Activated CD4-positive, CD25-positive, alpha-beta regulatory T cell treated with anti-CD3 and anti-CD28 coated beads, Interleukin-2, amount 50 U/mL, for 16 hours (primary cell): ENCODE measurements around the gene CFAP107.
"Not testable (repeated sequence)": the region's sequence is repeated elsewhere in the genome, so short reads cannot be mapped to it uniquely, and the experiment has no call there.

Experiments used
- DNase-seq: peaks from one replicate; pipeline ENCODE4 v3.0.0-alpha.2; 2020; ENCODE audit warnings: low read depth, low spot score

Gene CFAP107, protein sequence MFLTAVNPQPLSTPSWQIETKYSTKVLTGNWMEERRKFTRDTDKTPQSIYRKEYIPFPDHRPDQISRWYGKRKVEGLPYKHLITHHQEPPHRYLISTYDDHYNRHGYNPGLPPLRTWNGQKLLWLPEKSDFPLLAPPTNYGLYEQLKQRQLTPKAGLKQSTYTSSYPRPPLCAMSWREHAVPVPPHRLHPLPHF

DNA sequence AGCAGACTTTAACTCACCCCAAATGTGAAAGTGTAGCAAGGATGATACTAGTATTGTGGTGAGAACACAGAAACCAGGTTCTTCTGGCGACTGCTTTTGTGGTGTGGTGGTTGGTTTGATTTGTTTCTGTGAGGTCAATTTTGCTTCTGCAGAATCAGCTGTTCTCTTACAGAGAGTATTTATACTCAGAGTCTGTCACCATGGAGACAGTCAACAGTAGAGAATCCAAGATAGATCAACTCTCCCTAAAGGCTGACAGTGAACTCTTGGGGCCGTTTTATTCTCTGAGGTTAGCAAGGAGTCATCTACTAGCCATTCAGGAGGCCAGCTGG, at the start of gene CFAP107:
Gene CFAP107 (plus strand): TSS at position 209 of the 332 bp plus-strand sequence. CDS start 231 bp downstream, outside the sequence.
- DNase-seq = no peak

DNA sequence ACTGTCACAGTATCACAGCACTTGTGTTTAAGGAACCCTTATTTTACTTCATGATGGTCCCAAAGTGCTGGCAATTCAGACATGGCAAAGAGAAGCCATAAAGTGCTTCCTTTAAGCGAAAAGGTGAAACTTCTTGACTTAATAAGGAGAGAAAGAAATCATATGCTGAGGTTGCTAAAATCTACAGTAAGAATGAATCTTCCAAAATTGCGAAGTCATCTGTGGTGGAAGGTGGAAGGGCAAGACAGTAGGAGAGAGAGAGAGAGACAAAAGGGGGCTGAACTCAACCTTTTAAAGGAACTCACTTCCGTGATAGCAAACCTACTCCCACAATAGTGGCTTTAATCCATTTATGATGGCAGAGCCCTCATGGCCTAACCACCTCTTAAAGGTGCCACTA, 49.3 kb upstream of the CFAP107 start:
- DNase-seq = no peak

DNA sequence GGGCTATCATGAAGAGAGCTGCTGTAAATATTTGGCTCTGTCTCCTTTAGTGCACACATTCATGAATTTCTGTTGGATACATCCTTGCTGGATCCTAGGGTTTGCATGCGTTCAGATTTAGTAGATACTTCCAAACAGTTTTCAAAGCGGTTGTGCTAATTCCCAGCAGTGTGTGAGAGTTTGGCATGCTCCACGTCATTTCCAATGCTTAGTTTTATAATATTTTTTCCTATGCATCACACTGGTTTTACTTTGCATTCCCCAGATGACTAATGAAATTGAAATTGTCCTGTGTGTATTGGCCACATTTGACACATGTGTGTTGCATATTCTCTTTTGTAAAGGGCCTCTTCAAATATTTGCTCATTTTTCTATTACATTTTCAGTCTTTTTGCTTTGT, 48.6 kb upstream of the CFAP107 start:
- DNase-seq = no peak

DNA sequence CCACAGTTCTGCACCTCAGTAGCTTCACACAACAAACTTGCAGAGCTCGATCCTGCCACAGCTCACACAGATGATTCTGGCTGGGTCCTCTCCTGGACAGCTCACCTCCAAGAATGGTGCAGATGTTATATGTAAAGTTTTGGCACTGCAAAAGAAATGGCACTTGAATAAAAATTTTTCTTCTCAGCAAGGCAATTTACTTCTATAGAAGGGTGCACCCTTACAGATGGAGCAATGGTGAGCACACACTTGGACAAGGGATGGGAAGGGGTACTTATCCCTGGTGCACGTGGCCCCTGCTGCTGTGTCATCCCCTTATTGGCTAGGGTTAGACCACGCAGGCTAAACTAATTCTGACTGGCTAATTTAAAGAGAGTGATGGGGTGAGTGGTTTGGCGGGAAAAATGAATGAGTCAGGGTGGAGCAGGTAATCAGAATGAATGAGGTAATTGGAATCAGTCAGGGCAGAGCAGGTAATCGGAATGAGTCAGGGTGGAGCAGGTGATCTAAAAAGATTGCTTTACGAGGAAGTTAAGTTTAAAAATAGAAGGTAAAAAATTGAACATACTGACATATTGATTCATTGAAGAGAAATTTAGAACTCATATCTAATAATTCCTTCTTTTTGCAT, 42.1 kb upstream of the CFAP107 start:
- no peak for DNase-seq

DNA sequence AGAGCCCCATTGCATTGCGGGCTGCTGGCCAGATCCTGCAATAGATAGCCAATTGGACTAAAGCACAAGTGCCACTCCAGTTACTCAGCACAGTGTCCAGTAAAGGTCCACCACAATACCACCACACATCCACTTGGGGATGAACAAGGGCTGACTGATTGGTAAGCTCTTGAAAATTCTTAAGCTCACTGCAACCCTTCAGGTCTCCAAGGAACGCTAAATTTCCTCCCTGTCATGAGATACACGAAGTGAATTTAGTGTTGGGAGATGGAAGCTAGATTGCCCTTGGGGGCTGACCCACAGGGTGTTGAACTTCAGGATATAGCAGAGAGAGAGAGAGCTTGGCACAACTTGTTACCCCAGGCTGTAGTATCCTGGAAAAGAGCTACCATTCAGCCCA, 39.9 kb upstream of the CFAP107 start:
- DNase-seq = no peak

DNA sequence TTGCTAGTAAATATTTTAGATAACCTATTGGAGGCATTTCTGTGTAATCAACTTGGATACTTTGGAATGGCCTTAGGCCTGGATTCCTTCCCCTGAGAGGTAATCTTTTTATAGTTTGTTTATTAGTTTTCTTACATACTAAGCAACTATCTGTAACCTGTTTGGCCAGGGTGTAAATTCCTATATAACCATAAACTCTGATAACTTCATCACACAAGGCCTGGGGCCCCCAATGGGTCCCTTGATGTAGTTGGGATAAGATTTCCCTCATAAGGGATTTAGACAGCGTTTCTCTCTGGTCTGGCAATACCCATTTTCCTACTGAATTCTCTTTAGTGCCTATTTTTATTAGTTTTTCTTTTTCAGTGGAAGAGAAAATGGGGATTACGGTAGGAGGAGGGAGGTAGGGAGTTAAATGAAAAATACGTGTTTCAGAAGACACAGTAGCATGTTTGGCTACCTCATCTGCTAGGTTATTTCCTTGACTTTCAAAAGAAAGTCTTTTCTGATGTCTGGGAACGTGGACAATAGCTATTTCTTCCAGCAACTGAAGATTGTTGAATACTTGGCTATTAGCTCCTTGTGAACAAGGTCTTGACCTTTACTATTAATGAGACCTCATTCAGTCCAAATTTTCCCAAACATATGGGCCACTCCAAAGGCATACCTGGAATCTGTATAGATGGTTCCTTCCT, 37.5 kb upstream of the CFAP107 start:
- no peak for DNase-seq

DNA sequence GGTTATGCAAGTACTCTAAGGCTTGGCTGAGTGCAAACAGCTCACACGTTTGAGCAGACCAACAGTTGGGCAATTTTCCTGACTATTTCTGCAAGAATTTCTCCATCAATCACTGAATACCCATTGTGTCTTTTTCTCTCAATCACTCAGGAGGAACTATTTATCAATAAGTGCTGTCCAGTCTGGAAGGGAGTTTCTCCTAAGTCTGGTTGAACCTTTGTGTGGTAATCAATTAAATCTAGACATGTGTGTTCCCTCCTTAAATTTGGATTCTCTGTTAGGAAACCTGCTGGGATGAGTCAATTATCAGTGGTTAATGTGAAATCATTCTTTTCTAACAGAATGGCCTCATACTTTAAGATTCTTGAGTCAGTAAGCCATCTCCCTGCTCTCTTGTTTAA, 36.9 kb upstream of the CFAP107 start:
- DNase-seq = no peak

DNA sequence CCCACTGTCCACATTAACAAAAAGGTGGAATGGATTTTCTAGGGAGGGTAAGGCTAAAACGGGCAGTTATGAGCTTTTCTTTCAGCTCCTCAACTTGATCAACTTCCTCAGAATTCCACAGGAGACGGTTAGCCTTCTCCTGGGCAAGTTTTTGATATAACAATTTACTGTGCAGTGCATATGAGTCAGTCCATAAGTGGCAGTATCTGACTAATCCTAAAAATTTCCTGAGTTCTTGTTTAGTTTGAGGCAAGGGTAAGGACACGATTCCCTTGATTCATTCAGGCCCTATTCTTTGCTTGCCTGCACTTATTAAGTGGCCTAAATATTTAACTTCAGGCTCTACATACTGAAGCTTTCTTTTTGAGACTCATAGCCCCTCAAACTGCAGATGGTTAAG, 36.3 kb upstream of the CFAP107 start:
- no peak for DNase-seq

DNA sequence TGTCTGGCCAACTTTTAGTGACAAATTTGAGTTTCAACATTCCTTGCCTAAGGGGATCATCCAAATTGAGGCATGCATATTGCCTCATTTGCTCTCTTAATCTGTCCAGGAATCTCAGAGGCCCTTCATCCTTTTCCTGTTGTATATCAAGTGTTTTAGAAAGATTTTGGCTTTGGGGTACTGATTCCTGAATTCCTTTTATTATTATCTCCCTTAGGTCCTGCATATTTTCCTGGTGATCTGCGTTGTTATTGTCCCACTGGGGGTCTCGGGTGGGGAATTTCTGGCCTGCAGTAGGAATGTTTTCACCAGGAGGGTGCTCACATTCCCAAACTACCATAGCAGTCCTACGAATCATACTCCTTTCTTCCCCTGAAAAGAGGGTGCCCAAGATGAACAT, 34.5 kb upstream of the CFAP107 start:
- no peak for DNase-seq

DNA sequence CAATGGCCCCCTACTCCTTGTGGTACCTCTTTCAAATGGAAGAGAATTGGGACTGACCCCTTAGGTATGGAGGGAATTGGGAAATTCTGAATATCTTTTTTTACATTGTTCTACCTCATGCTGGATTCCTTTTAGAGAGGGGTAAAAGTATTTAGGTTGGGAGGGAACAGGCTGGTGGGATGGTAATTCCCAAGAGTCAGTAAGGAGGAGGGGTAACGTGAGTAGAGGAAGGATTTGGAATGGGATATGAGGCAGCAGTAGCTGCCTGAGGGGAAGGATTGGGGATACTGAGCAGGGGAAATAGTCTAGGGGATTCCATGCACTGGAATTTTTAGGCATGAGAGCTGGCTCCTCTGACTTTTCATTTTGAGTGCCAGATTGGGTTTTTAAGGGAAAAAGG, 33.9 kb upstream of the CFAP107 start:
- DNase-seq = no peak

DNA sequence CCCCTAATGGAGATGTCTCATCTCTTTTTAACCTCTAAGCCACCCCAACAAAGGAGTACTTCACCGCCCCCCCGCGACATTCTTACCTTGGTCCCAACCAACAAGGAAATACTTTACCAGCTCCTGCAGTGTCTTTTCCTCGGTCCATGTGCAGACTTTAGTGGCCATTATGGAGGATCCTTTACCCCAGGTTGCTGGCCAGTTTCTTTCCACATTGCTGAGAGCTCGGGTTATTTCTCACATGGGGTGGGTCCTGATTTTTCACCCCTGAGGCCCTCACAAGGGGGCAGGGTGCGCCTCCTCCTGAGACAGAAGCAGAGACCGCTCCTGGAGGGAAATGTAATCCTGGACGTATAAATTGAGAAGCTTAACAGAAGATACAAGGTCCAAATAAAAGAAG, 33.1 kb upstream of the CFAP107 start:
- no peak for DNase-seq

DNA sequence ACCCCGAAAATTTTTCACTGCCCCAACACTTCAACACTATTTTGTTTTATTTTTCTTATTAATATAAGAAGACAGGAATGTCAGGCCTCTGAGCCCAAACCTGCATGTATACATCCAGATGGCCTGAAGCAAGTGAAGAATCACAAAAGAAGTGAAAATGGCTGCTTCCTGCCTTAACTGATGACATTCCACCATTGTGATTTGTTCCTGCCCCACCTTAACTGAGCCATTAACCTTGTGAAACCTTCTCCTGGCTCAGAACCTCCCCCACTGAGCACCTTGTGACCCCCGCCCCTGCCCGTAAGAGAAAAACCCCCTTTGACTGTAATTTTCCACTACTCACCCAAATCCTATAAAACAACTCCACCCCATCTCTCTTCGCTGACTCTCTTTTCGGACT, 32.3 kb upstream of the CFAP107 start:
- DNase-seq = not testable (repeated sequence)

DNA sequence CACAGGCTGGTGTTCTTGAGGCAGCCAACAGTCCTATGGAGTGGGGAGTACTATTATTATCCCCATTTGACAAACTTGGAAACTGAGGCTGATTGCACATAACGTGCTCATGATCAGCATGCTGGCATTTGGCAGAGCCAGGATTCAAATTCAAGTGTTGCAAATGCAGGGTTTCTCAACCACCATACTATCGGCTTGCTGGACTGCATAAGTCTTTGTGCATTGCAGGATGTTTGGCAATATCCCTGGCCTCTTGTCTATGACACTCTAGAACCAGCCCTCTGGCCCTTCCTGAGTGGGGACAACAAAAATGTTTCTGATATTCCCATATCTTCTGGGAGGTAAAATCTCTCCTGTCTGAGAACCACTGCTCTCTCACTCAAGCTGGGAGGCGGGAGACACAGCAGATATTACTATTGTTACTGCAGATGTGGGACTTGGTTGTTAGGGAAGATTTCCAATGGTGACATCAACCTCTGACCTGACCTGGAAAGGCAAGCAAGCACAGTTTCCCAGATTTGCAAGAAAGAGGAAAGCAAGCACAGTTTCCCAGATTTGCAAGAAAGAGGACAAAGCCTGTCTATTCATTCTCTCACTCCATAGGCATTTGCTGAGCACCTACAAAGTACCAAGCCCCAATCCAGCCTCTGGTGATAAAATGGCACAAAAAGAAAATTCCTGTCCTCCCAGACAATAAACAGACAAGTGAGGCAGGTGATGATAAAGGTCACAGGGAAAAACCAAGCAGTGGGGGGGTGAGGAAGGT, 31.1 kb upstream of the CFAP107 start:
- no peak for DNase-seq

DNA sequence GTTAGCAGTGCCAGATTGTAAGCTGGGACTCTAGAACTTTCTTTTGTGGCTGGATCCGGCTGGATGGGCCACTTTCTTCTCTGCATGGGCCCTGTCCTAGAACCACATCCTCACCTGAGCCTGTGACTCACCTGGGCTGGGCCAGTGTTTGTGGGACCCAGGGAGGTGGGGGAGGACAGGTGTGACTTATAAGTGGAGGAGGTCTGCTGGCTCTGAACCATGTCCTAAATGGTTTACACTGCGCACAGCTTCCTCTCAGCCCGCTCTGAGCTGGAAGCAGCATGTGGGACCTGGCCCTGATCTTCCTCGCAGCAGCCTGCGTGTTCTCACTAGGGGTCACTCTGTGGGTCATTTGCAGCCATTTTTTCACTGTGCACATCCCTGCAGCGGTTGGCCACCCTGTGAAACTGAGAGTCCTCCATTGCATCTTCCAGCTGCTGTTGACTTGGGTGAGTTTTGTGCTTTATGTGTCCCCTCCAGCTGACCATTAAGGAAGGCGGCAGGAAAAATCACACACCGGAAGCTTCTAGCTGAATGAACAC, 30.0 kb upstream of the CFAP107 start, which contains the start of gene AADACL3:
Gene AADACL3 (plus strand): TSS at position 215 of the 542 bp plus-strand sequence. CDS start 67 bp downstream, at position 282.
- no peak for DNase-seq

DNA sequence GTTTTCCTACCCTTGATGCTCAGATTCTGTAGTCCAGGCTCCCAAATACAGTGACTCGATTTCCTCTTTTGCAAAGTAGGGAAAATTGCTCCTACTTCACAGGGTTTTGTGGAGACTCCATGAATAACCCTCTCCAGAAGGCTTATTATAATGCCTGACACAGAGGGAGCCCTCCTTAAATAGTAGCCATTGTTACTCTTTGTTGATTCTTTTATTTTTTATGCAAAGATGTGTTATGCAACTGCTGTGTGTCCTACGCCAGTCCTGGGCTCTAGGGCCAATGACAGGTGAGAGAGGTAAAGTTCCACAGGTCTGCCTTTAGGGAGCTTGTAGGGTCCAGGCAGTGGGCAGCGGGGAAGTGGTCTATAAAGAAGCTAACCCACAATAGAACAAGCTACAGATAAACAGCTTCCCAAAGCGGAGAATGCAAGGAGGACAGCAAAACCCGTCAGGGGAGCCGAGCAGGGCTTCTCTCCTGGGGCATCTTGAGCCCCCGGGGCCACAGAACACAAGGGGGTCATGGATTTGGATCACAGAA, 28.6 kb upstream of the CFAP107 start:
- no peak for DNase-seq

DNA sequence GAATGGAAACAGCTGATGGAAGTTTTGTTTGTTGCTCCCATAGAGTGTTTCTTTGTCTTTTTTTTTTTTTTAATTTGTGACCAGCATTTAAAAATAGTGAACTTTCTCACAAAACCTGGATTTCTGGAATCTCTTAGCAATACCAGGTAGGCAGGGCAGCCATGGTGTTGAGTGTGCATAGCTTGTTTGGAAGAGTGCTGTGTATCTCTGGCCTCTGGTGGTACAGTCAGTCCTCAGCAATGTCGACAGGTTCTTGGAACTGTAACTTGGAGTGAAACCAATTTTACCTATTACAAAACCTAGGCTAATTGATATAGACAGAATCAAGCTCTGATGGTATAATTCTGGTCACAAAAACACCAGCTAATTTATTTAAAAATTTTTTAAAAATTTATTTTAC, 23.4 kb upstream of the CFAP107 start:
- DNase-seq = no peak

DNA sequence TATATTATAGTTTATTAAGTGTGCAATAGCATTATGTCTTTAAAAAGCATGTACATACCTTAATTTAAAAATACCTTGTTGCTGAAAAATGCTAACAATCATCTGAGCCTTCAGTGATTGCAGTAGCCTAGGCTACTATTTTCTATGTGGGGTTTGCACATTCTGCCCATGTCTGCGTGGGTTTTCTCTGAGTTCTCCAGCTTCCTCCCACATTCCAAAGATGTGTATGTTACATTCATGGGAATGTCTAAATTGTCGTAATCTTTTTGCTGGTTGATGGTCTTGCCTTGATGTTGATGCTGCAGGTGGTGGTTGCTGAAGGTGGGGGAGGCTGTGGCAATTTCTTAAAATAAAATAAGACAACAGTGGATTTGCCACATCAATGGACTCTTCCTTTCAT, 17.6 kb upstream of the CFAP107 start:
- DNase-seq = no peak

DNA sequence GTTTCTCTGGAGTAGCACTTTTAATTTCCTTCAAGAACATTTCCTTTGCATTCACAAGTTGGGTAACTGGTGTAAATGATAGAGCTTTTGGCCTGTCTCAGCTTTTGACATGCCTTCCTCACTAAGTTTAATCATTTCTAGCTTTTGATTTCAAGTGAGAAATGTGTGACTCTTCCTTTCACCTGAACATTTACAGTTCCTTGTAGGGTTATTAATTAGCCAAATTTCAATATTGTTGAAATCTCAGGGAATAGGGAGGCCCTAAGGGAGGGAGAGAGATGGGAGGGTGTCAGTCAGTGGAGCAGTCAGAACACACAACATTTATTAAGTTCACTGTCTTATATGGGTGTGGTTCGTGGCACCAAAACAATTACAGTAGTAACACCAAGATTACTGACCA, 15.8 kb upstream of the CFAP107 start:
- no peak for DNase-seq

DNA sequence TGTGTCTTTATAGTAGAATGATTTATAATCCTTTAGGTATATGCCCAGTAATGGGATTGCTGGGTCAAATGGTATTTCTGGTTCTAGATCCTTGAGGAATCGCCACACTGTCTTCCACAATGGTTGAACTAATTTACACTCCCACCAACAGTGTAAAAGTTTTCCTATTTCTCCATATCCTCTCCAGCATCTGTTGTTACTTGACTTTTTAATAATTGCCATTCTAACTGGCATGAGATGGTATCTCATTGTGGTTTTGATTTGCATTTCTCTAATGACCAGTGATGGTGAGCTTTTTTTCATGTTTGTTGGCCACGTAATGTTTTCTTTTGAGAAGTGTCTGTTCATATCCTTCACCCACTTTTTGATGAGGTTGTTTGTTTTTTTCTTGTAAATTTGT, 14.9 kb upstream of the CFAP107 start:
- not testable (repeated sequence) for DNase-seq

DNA sequence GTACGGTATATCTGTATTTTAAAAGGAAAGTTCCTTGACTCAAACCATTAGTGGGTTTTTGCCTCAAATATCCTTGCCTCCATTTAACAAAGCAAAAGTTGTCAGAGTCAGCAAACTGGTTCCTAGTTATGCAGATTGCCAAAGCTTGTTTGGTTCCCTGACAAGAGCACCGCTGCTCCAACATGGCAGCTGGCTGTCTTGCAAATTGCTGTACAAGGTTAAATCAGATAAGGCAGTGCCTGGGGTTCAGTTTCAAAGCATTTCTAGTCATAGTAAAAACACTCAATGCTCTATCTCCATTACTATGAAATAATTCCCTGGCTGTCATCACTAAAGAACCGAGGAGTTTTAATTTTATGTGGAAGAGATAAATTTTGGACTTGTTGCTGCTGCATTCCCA, 11.3 kb upstream of the CFAP107 start:
- DNase-seq = no peak

DNA sequence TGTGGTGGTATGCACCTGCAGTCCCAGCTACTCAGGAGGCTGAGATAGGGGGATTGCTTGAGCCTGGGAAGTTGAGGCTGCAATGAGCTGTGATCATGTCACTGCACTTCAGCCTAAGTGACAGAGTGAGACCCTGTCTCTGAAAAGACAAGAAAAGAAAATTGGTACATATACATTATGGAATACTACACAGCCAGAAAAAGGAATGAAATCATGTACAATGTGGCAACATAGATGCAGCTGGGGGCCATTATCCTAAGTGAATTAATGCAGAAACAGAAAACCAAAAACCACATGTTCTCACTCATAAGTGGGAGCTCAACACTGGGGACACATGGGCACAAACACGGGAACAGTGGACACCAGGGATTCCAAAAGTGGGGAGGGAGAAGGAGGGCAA, 7.1 kb upstream of the CFAP107 start:
- DNase-seq = no peak

DNA sequence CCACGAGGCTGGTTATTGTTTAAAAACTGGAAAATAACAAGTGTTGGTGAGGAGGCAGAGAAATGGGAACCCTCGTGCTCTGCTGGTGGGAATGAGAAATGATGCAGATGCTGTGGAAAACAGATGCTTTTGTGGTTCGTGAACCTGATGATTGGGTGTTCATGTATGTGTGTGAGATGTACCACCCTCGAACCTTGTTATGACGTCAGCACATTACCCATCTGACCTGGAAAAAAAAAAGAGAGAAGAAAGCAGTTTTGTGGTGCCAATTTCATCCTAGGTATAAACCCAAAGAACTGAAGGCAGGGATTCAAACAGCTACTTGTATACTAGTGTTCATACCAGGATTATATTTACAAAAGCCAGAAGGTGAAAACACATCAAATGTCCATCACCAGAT, 6.4 kb upstream of the CFAP107 start:
- DNase-seq = no peak
